Endothelial cell of hepatic sinusoid (primary cell): ENCODE measurements around the gene CLEC20A.

Source experiments
- in situ Hi-C: cut with HindIII; loops from 2 replicates; pipeline ENCODE4 v1.10.0; 2017; ENCODE audit warnings: low sequenced_read_pairs

CLEC20A gene

GRCh38 chr1:178502330-178502714 is 5.6 kb upstream of the CLEC20A start:
- in situ Hi-C loops = no loop called here

GRCh38 chr1:178501705-178502329 is 5.1 kb upstream of the CLEC20A start:
- in situ Hi-C loops = no loop called here

DNA sequence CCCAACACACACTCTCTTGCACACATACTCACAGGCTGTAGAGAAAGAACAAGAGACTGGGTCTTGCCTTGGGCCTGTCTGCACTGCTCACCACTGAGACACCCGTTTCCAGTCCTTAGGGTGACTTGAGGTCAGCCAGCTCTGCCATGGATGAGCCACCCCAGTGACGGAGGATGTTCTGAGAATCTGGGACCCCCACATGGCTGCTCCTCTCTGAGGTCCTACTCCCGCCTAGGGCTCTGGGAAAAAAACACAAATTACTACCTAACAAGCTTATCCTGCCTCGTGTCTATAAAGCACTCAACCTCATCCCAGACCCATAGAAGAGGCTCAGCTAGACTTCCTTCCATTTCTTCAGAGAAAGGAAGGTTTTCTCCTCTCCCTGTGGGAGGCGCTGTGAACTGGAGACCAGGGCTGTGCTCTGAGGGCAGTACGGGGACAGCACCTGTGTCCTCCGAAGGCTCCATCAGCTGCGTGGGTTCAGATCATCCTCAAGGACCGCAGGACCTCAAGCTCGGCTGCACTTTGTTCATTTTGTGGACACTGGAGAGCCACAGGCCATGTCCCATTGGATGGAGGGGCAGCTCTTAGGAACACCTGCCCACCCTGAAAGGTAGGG is 4.3 kb upstream of the CLEC20A start:
- in situ Hi-C loops = no loop called here

GRCh38 chr1:178500091-178500770 is 3.5 kb upstream of the CLEC20A start:
- in situ Hi-C loops = no loop called here

DNA sequence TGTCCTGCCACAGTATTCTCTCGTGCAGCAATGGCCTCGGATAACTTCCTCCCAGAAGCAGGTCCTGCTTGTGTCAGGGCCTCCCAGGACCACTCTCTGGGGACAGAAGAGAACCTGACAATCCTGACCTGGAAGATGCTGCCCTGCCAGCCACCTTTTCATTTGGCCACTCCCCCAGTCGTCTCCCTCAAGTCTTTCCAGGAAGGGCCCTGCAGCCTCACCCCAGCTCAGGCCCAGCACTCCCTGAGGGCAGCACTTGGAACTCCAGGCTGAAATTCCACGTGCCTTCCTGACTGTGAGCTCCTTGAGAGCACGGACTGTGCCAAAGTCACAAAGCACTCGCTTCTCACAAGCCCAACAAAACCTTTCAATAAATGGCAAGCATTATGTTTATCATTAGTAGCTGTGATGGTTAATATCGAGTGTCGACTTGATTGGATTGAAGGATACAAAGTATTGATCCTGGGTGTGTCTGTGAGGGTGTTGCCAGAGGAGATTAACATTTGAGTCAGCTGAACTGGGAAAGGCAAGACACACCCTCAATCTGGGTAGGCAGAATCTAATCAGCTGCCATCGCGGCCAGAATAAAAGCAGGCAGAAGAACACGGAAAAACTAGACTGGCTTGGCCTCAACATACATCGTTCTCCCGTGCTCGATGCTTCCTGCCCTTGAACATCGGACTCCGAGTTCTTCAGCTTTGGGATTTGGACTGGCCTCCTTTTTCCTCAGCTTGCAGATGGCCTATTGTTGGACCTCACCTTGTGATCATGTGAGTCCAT is 2.3 kb upstream of the CLEC20A start:
- in situ Hi-C loops = loop anchor here (5.0 kb wide), 1 partner anchor 82 kb away; no protein-coding TSS in a partner anchor

- in situ Hi-C loops = loop anchor here (5.0 kb wide), 1 partner anchor 81 kb away; no protein-coding TSS in a partner anchor
Observed at GRCh38 chr1:178497903-178498478, 1.2 kb upstream of the CLEC20A start.

- in situ Hi-C loops = loop anchor here (5.0 kb wide), 1 partner anchor 79 kb away; no protein-coding TSS in a partner anchor
Observed at GRCh38 chr1:178495741-178496409, 889 bp downstream of the CLEC20A start.

DNA sequence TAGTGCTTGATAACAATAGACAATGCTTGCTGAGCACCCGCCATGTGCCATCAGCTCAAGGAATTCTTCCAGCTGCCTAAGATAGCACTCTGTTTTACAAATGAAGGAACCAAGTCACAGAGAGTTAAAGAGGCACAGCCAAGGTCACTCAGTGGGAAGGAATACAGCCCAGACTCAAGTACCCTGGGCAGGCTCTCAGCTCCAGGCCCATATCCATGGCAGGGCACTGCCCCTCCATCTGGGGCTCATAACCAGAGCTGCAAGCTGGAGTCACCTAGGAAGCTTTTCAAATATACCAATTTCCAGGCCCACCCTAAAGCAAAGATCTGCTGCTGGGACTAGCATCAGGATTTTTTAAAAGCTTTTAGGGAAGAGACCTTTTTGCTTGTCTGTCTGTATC is 1.6 kb downstream of the CLEC20A start:
- in situ Hi-C loops = loop anchor here (5.0 kb wide), 1 partner anchor 78 kb away; no protein-coding TSS in a partner anchor

DNA sequence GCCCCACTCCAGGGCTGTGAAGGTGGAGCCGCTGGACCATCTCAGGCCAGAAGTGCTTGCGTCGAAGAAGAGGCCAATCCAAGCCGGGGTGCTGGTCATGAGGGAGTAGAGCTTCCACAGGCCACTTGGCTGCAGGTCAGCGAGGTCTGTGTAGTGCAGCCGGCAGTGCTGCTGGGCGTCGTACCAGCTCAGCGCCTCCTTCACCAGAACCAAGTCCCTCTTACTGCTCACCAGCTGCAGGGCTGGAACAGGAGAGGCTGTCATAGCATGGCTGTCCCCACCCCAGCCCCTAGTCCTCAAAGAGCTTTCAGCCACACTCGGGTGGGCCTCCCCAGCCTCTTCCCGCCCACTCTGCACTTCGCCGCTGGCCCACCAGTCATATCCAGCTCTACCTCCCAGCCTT is 2.2 kb downstream of the CLEC20A start:
- in situ Hi-C loops = no loop called here

DNA sequence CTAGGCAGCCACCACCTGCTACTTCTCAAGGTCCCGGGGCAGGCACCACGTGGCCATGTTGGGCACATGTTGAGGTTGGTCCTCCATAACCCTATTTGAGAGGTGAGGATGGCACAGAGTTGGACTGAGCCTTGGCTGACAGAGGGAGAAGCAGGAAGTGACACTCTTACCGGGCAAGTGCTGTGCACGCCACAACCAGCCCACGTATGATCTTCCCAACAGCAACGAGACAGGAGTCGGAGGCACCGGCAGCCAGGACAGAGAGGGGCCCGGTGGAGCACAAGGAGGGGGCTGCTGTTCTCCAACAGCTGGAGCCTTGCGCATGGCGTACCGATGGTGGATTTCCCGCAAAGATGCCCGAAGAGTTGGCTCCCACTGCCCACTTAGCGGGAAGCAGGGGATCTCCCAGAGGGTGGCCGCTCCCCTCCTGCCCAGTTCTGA is 3.4 kb downstream of the CLEC20A start:
- in situ Hi-C loops = no loop called here

DNA sequence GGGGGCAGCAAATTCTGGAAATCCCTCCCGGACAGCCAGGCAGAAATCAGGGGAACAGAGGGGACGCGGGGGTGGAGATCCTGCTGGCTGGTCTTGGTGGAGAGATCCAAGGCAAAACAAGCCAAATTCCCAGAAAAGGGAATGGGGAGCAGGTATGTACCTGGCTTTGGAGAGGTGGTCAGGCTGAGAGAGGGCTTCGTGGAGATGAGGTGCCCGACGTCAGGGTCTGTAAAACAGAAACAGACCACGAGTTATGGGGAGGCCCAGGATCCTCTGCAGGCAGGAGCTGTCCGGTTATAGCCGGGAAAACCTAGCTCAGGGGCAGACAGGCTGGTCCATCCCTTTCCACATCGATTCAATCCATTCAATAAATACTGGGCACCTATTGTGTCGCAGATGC is 4.4 kb downstream of the CLEC20A start:
- in situ Hi-C loops = no loop called here

GRCh38 chr1:178491721-178492120 is 5.0 kb downstream of the CLEC20A start:
- in situ Hi-C loops = no loop called here

DNA sequence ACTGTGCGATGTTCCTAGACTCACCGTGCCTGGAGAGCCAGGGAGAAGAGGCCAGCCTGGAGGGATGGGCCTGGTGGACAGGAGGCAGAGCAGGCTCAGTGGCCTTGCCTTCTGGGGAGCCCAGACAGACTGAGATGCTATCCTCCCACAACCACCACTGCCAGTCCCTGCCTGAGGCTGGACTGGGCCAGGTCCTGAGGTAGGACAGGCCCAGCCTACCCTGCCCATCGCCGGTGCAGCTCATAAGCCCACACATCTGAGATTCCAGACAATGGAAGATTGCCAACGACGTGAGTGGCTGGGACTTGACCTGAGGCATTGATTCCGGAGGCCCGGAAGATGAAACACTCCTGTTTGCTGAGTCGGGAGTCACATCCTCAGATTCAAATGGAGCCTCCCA is 5.8 kb downstream of the CLEC20A start:
- in situ Hi-C loops = no loop called here

DNA sequence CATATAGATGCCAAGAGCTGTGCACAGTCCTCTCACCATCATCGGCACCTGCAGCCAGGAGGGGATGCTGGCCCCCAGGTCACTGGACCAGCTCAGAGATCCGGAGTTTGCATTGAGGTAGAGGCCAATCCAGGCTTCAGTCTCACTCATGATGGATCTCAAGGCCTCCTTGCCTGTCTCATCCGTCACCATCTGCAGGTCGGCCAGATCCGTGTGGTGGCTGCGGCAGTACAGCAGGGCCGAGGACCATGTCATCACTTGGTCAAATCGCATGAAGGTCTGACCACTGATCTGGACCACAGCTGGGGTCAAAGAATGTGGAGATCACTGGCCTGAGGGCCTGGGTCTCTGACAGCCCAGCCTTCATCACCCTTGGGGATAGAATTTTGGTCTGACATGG is 6.6 kb downstream of the CLEC20A start:
- in situ Hi-C loops = no loop called here

DNA sequence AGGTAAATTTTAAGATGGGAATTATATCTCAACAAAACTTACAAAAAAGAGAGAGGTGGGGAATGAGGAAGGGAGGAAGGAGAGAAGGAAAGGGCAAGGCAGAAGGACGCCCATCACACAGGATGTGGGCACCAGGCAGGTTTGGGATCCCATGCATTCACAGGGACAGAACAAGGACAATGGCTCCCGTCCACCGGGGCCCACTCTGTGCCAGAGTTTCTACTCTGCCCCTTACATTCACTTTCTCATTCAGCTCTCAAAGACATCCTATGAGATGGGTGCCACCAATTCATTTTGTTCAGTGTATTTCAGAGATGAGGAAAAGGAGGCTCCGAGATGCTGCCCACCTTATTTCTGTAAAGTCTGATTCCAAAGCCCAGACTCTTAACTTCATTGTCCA is 7.4 kb downstream of the CLEC20A start:
- in situ Hi-C loops = no loop called here

DNA sequence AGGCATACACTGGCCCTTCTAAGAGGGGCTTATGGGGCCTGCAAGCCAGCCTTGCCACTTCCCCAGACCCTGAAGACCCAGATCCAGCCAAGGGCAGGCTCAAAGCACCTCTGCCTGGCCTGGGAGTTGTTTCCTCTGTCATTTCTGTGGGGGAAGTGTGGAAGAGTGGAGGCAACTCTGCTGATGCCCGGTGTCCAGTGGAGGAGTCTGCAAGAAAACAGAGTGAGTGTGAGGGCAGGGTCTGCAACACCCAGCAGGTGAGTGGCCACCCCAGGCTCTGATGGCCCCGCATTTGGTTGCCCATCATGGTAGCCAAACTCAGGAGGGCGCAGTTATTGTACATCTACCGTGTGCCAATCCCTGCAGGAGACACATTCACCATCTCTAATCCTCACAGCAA is 8.4 kb downstream of the CLEC20A start:
- in situ Hi-C loops = no loop called here

GRCh38 chr1:178487070-178487615 is 9.6 kb downstream of the CLEC20A start:
- in situ Hi-C loops = no loop called here

DNA sequence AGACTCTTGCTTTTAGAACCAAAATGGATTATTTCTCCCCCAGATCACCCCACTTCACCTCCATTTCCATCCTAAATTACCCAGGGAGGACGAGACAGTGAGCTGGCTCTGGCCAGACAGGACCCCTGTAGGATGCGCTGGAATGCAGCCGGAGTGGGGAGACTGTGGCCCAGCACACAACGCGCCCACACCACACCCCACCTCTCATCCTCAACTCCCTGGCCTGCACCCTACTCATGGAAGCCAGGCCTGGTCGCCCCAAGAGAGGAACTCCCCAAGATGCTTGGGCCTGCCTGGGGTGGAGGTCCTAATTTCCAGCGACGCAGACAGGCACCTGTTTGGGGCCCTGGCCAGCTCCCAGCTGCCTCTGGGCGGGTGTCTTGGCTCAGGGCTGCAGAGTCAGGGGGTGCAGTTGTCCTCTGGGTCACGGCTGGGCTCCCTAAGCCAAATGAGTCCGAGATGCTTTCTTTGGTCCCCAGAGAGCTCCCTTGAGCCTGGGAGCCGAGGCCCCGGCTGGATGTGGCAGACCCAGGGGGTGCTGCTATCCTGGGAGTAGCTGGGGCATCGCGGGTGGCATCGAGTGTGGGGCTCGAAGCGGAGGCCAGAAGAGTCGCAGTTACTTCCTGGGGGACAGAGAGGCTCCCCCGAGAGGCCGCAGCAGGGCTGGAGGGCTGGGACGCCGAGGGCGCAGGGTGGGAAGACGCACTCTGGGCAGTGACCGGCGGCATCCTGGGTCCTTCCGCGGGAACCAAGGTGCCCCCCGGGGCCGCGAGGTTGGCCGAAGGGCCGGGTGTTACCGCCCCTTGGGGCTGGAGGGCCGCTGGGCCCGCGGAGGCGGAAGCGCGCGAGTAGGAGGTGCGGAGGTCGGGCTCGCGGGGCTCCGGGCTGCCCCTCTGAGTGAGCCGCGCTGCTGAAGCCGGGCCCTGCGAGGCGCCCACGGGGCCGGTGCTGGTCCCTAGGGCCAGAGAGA is 10.4 kb downstream of the CLEC20A start:
- in situ Hi-C loops = no loop called here

- in situ Hi-C loops = no loop called here
Observed at GRCh38 chr1:178485541-178485981, 11.2 kb downstream of the CLEC20A start.
